ENCODE data around the gene ITIH4.

The ITIH4 gene

GRCh38 chr3:52829482-52829881 lies 990 bp downstream of the ITIH4 start:
- peaks cover 13% of the 10 kb centered on the region for H3K4me1 ChIP-seq (ENCODE audit: insufficient read depth, low read length)
- no peaks in the 10 kb centered on the region for H3K27me3 ChIP-seq (ENCODE audit: control insufficient read depth in 1 of 2, insufficient read depth in 2 of 2, low read length in 2 of 2)
- H3K27ac ChIP-seq (ENCODE audit: low read depth, low read length) = no peak overlapping the region
- H3K9me3 ChIP-seq (ENCODE audit: low read length) = no peaks in the 10 kb centered on the region
- H3K4me3 ChIP-seq (ENCODE audit: low read depth in 1 of 2, low read length in 2 of 2) = no peak overlapping the region
- no peaks in the 10 kb centered on the region for H3K36me3 ChIP-seq (ENCODE audit: insufficient read depth, low read length)
- no peak overlapping the region for H3K9ac ChIP-seq (ENCODE audit: low read length)

GRCh38 chr3:52827866-52828376 lies 2.6 kb downstream of the ITIH4 start:
- H3K27me3 ChIP-seq (ENCODE audit: control insufficient read depth in 1 of 2, insufficient read depth in 2 of 2, low read length in 2 of 2) = no peaks in the 10 kb centered on the region
- no peaks in the 10 kb centered on the region for H3K36me3 ChIP-seq (ENCODE audit: insufficient read depth, low read length)
- H3K27ac ChIP-seq (ENCODE audit: low read depth, low read length) = no peak overlapping the region
- no peak overlapping the region for H3K9ac ChIP-seq (ENCODE audit: low read length)
- no peaks in the 10 kb centered on the region for H3K9me3 ChIP-seq (ENCODE audit: low read length)
- peaks cover 13% of the 10 kb centered on the region for H3K4me1 ChIP-seq (ENCODE audit: insufficient read depth, low read length)
- no peak overlapping the region for H3K4me3 ChIP-seq (ENCODE audit: low read depth in 1 of 2, low read length in 2 of 2)

- Histone ChIP-seq H3K36me3 (ENCODE audit: insufficient read depth, low read length) (no peaks in the 10 kb centered on the region), H3K9ac (ENCODE audit: low read length) (no peak overlapping the region), H3K4me3 (ENCODE audit: low read depth in 1 of 2, low read length in 2 of 2) (no peak overlapping the region), H3K4me1 (ENCODE audit: insufficient read depth, low read length) (peaks cover 13% of the 10 kb centered on the region), H3K27ac (ENCODE audit: low read depth, low read length) (no peak overlapping the region), H3K9me3 (ENCODE audit: low read length) (no peaks in the 10 kb centered on the region), H3K27me3 (ENCODE audit: control insufficient read depth in 1 of 2, insufficient read depth in 2 of 2, low read length in 2 of 2) (no peaks in the 10 kb centered on the region)
Observed at GRCh38 chr3:52827441-52827840, 3.0 kb downstream of the ITIH4 start.

- Histone ChIP-seq H3K27me3 (ENCODE audit: control insufficient read depth in 1 of 2, insufficient read depth in 2 of 2, low read length in 2 of 2) (no peaks in the 10 kb centered on the region), H3K27ac (ENCODE audit: low read depth, low read length) (no peak overlapping the region), H3K4me3 (ENCODE audit: low read depth in 1 of 2, low read length in 2 of 2) (no peak overlapping the region), H3K36me3 (ENCODE audit: insufficient read depth, low read length) (no peaks in the 10 kb centered on the region), H3K4me1 (ENCODE audit: insufficient read depth, low read length) (no peaks in the 10 kb centered on the region), H3K9me3 (ENCODE audit: low read length) (no peaks in the 10 kb centered on the region), H3K9ac (ENCODE audit: low read length) (no peak overlapping the region)
Observed at GRCh38 chr3:52824037-52824436, 6.4 kb downstream of the ITIH4 start.

- H3K9ac ChIP-seq (ENCODE audit: low read length) = no peak overlapping the region
- H3K9me3 ChIP-seq (ENCODE audit: low read length) = no peaks in the 10 kb centered on the region
- no peaks in the 10 kb centered on the region for H3K4me1 ChIP-seq (ENCODE audit: insufficient read depth, low read length)
- H3K27ac ChIP-seq (ENCODE audit: low read depth, low read length) = no peak overlapping the region
- H3K27me3 ChIP-seq (ENCODE audit: control insufficient read depth in 1 of 2, insufficient read depth in 2 of 2, low read length in 2 of 2) = no peaks in the 10 kb centered on the region
- H3K36me3 ChIP-seq (ENCODE audit: insufficient read depth, low read length) = no peaks in the 10 kb centered on the region
- no peak overlapping the region for H3K4me3 ChIP-seq (ENCODE audit: low read depth in 1 of 2, low read length in 2 of 2)
Observed at GRCh38 chr3:52822363-52822762, 8.1 kb downstream of the ITIH4 start.

- Histone ChIP-seq H3K9ac (ENCODE audit: low read length) (no peak overlapping the region), H3K4me3 (ENCODE audit: low read depth in 1 of 2, low read length in 2 of 2) (no peak overlapping the region), H3K27ac (ENCODE audit: low read depth, low read length) (no peak overlapping the region), H3K9me3 (ENCODE audit: low read length) (no peaks in the 10 kb centered on the region), H3K27me3 (ENCODE audit: control insufficient read depth in 1 of 2, insufficient read depth in 2 of 2, low read length in 2 of 2) (no peaks in the 10 kb centered on the region), H3K4me1 (ENCODE audit: insufficient read depth, low read length) (no peaks in the 10 kb centered on the region), H3K36me3 (ENCODE audit: insufficient read depth, low read length) (no peaks in the 10 kb centered on the region)
Observed at GRCh38 chr3:52820736-52821135, 9.7 kb downstream of the ITIH4 start.

- Histone ChIP-seq H3K27ac (ENCODE audit: low read depth, low read length) (no peak overlapping the region), H3K9ac (ENCODE audit: low read length) (no peak overlapping the region), H3K4me1 (ENCODE audit: insufficient read depth, low read length) (no peaks in the 10 kb centered on the region), H3K9me3 (ENCODE audit: low read length) (no peaks in the 10 kb centered on the region), H3K36me3 (ENCODE audit: insufficient read depth, low read length) (no peaks in the 10 kb centered on the region), H3K4me3 (ENCODE audit: low read depth in 1 of 2, low read length in 2 of 2) (no peak overlapping the region), H3K27me3 (ENCODE audit: control insufficient read depth in 1 of 2, insufficient read depth in 2 of 2, low read length in 2 of 2) (no peaks in the 10 kb centered on the region)
Observed at GRCh38 chr3:52819936-52820335, 10.5 kb downstream of the ITIH4 start.

- Histone ChIP-seq H3K36me3 (ENCODE audit: insufficient read depth, low read length) (no peaks in the 10 kb centered on the region), H3K4me1 (ENCODE audit: insufficient read depth, low read length) (no peaks in the 10 kb centered on the region), H3K4me3 (ENCODE audit: low read depth in 1 of 2, low read length in 2 of 2) (no peak overlapping the region), H3K27me3 (ENCODE audit: control insufficient read depth in 1 of 2, insufficient read depth in 2 of 2, low read length in 2 of 2) (no peaks in the 10 kb centered on the region), H3K27ac (ENCODE audit: low read depth, low read length) (no peak overlapping the region), H3K9me3 (ENCODE audit: low read length) (no peaks in the 10 kb centered on the region), H3K9ac (ENCODE audit: low read length) (no peak overlapping the region)
Observed at GRCh38 chr3:52817860-52818259, 12.6 kb downstream of the ITIH4 start.

- Histone ChIP-seq H3K9ac (ENCODE audit: low read length) (no peak overlapping the region), H3K36me3 (ENCODE audit: insufficient read depth, low read length) (no peaks in the 10 kb centered on the region), H3K27me3 (ENCODE audit: control insufficient read depth in 1 of 2, insufficient read depth in 2 of 2, low read length in 2 of 2) (no peaks in the 10 kb centered on the region), H3K9me3 (ENCODE audit: low read length) (no peaks in the 10 kb centered on the region), H3K4me3 (ENCODE audit: low read depth in 1 of 2, low read length in 2 of 2) (no peak overlapping the region), H3K4me1 (ENCODE audit: insufficient read depth, low read length) (no peaks in the 10 kb centered on the region), H3K27ac (ENCODE audit: low read depth, low read length) (no peak overlapping the region)
Observed at GRCh38 chr3:52817221-52817620, 13.3 kb downstream of the ITIH4 start.

- Histone ChIP-seq H3K9me3 (ENCODE audit: low read length) (no peaks in the 10 kb centered on the region), H3K4me1 (ENCODE audit: insufficient read depth, low read length) (no peaks in the 10 kb centered on the region), H3K27ac (ENCODE audit: low read depth, low read length) (no peak overlapping the region), H3K36me3 (ENCODE audit: insufficient read depth, low read length) (no peaks in the 10 kb centered on the region), H3K4me3 (ENCODE audit: low read depth in 1 of 2, low read length in 2 of 2) (no peak overlapping the region), H3K9ac (ENCODE audit: low read length) (no peak overlapping the region), H3K27me3 (ENCODE audit: control insufficient read depth in 1 of 2, insufficient read depth in 2 of 2, low read length in 2 of 2) (no peaks in the 10 kb centered on the region)
Observed at GRCh38 chr3:52816654-52817053, 13.8 kb downstream of the ITIH4 start.

- no peak overlapping the region for H3K9ac ChIP-seq (ENCODE audit: low read length)
- H3K4me1 ChIP-seq (ENCODE audit: insufficient read depth, low read length) = no peaks in the 10 kb centered on the region
- no peaks in the 10 kb centered on the region for H3K9me3 ChIP-seq (ENCODE audit: low read length)
- H3K36me3 ChIP-seq (ENCODE audit: insufficient read depth, low read length) = no peaks in the 10 kb centered on the region
- no peaks in the 10 kb centered on the region for H3K27me3 ChIP-seq (ENCODE audit: control insufficient read depth in 1 of 2, insufficient read depth in 2 of 2, low read length in 2 of 2)
- no peak overlapping the region for H3K27ac ChIP-seq (ENCODE audit: low read depth, low read length)
- no peak overlapping the region for H3K4me3 ChIP-seq (ENCODE audit: low read depth in 1 of 2, low read length in 2 of 2)
Observed at GRCh38 chr3:52816199-52816598, 14.3 kb downstream of the ITIH4 start.

- Histone ChIP-seq H3K9ac (ENCODE audit: low read length) (no peak overlapping the region), H3K9me3 (ENCODE audit: low read length) (no peaks in the 10 kb centered on the region), H3K36me3 (ENCODE audit: insufficient read depth, low read length) (no peaks in the 10 kb centered on the region), H3K27me3 (ENCODE audit: control insufficient read depth in 1 of 2, insufficient read depth in 2 of 2, low read length in 2 of 2) (no peaks in the 10 kb centered on the region), H3K4me3 (ENCODE audit: low read depth in 1 of 2, low read length in 2 of 2) (no peak overlapping the region), H3K4me1 (ENCODE audit: insufficient read depth, low read length) (no peaks in the 10 kb centered on the region), H3K27ac (ENCODE audit: low read depth, low read length) (no peak overlapping the region)
Observed at GRCh38 chr3:52813810-52814209, 16.7 kb downstream of the ITIH4 start.

Data from muscle layer of colon (tissue), 2 donors.